ENCODE data around the gene SAPCD2. TPM values are rescaled to one million over a fixed set of nuclear protein-coding genes. Genes with fewer than 3 reads are reported as not detected.

The SAPCD2 gene
- total RNA-seq, 1 experiment from 2014 or later: 29.8 TPM

GRCh38 chr9:137037483-137037882 is 32.9 kb downstream of the SAPCD2 start:
- no peaks in the 10 kb centered on the region for H3K79me2 ChIP-seq (ENCODE audit: insufficient read depth, low read length)
- H2BK5ac ChIP-seq (ENCODE audit: insufficient read length, low read length): no peak overlapping the region
- no peak overlapping the region for H3T11ph ChIP-seq (ENCODE audit: low read length)
- no peak overlapping the region for H2AFZ ChIP-seq (ENCODE audit: low read length)
- TF ChIP-seq, protein P1, sequence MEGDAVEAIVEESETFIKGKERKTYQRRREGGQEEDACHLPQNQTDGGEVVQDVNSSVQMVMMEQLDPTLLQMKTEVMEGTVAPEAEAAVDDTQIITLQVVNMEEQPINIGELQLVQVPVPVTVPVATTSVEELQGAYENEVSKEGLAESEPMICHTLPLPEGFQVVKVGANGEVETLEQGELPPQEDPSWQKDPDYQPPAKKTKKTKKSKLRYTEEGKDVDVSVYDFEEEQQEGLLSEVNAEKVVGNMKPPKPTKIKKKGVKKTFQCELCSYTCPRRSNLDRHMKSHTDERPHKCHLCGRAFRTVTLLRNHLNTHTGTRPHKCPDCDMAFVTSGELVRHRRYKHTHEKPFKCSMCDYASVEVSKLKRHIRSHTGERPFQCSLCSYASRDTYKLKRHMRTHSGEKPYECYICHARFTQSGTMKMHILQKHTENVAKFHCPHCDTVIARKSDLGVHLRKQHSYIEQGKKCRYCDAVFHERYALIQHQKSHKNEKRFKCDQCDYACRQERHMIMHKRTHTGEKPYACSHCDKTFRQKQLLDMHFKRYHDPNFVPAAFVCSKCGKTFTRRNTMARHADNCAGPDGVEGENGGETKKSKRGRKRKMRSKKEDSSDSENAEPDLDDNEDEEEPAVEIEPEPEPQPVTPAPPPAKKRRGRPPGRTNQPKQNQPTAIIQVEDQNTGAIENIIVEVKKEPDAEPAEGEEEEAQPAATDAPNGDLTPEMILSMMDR (conservative IDR thresholded peaks at IDR 0.05): no peak
- H2BK120ac ChIP-seq (ENCODE audit: low read depth, low read length, poor library complexity, severe bottlenecking): no peak overlapping the region
- no peaks in the 10 kb centered on the region for H4K20me1 ChIP-seq (ENCODE audit: control insufficient read depth, insufficient read depth, insufficient read length)
- H3K79me1 ChIP-seq (ENCODE audit: insufficient read depth, low read depth, low read length, poor library complexity, severe bottlenecking): no peaks in the 10 kb centered on the region
- H2AK5ac ChIP-seq (ENCODE audit: insufficient read length, low read length): no peak overlapping the region
- Mint-ChIP-seq H3K27ac (no peak overlapping the region), H3K9me3 (no peaks in the 10 kb centered on the region), H3K36me3 (ENCODE audit: insufficient read depth in 1 of 3, low read depth in 3 of 3) (peaks cover 0 to 14% (median 5%) of the 10 kb centered on the region in 3 experiments; a peak in 5 of 7 replicates), H3K27me3 (ENCODE audit: low read depth) (peaks cover 17% of the 10 kb centered on the region), H3K4me3 (no peak overlapping the region), H3K4me1 (no peaks in the 10 kb centered on the region; a peak in 1 of 4 replicates)
- no peaks in the 10 kb centered on the region for H3K4me1 ChIP-seq (ENCODE audit: insufficient read depth, low read length)
- no peak overlapping the region for H3K4ac ChIP-seq (ENCODE audit: low read depth, low read length)
- no peak overlapping the region for H3K18ac ChIP-seq (ENCODE audit: insufficient read length, low read depth, low read length)
- no peak overlapping the region for H3K27ac ChIP-seq (ENCODE audit: insufficient read length, low read depth, low read length)
- H4K5ac ChIP-seq (ENCODE audit: insufficient read length, low read depth, low read length): no peak overlapping the region
- no peak overlapping the region for H2BK15ac ChIP-seq (ENCODE audit: low read depth, low read length)
- no peaks in the 10 kb centered on the region for H3K27me3 ChIP-seq (ENCODE audit: insufficient read depth, low read length)
- WGBS (ENCODE audit: extremely low coverage, insufficient read length, low lambda C conversion rate): no CpG with 5 or more reads among the region's 10 CpGs
- H3K4me2 ChIP-seq (ENCODE audit: insufficient read depth, insufficient read length, low read length): no peak overlapping the region
- no peak overlapping the region for H4K8ac ChIP-seq (replicated peaks; ENCODE audit: insufficient read length, low read depth, low read length)
- H3K9ac ChIP-seq (ENCODE audit: extremely low read depth, insufficient read length, low read length): no peak overlapping the region
- no peak for DNase-seq
- H2BK20ac ChIP-seq (ENCODE audit: low read depth, low read length, poor library complexity, severe bottlenecking): no peak overlapping the region
- no peak overlapping the region for H4K91ac ChIP-seq (ENCODE audit: insufficient read length, low read depth, low read length)
- no peak overlapping the region for H2BK12ac ChIP-seq (ENCODE audit: insufficient read length, low read depth, low read length)
- no peak overlapping the region for H3K56ac ChIP-seq (ENCODE audit: insufficient read length, low read depth, low read length)
- H3K9me3 ChIP-seq (ENCODE audit: control insufficient read depth, low read depth, low read length): no peaks in the 10 kb centered on the region
- no peak overlapping the region for H3K14ac ChIP-seq (ENCODE audit: insufficient read depth, low read length)
- no peak overlapping the region for H3K23ac ChIP-seq (ENCODE audit: insufficient read length, low read depth, low read length)
- no peaks in the 10 kb centered on the region for H3K23me2 ChIP-seq (ENCODE audit: insufficient read length, low read depth, low read length, poor library complexity, severe bottlenecking)

All from H9 (cell line).